K562 (cell line): ENCODE measurements around the gene VWF. TPM values are rescaled to one million over a fixed set of nuclear protein-coding genes. Genes with fewer than 3 reads are reported as not detected.

Experiments
- ATAC-seq: fragments of 200-7000 bp; cut with Tn5 transposase; 3 replicates; pipeline ENCODE4 v1.9.1; 2020; ENCODE audit warnings: moderate library complexity
- BruUV-seq: library from RNA; stranded (reverse); fragments of 400-500 nt; replicated peaks from 2 replicates; lab custom pipeline; 2021; lab: Mats Ljungman, UMichigan
- CTCF ChIA-PET: fragments of 300-600 bp; formaldehyde crosslinking; extraction: SDS; loops from one replicate; lab custom pipeline; 2021; ENCODE audit warnings: low intra/inter-chr PET ratio; lab: Yijun Ruan, JAX
- POLR2A ChIA-PET: fragments of 300-600, 350-650 bp; sonication (Branson Sonifier 250); formaldehyde crosslinking; extraction: SDS; loops from one replicate; lab custom pipeline; 2021; ENCODE audit warnings: antibody characterized with exemption, inconsistent platforms; lab: Yijun Ruan, JAX
- DNase-seq, 4 experiments: peaks; one replicate each; pipeline versions ENCODE4 v3.0.0 to v3.0.0-alpha.2; 2011 to 2018; ENCODE audit warnings: low spot score in 3 of 4, mixed read lengths in 3 of 4; ENCODE audit errors: extremely low read depth in 1 of 4
- FAIRE-seq: peaks from 2 replicates; lab custom pipeline; 2011; peaks lifted over from hg19 to GRCh38; lab: Jason Lieb, UNC
- H2AFZ ChIP-seq: 2 replicates; pipeline ENCODE4 v1.6.0; 2011; ENCODE audit warnings: low read depth, low read length, control low read depth, inconsistent platforms
- H3K27ac ChIP-seq: fragments of 200-600 bp; 3 replicates; pipeline ENCODE4 v1.8.0; 2011; ENCODE audit warnings: low read depth, mild to moderate bottlenecking, control low read depth, inconsistent platforms, low read length, moderate library complexity, mixed read lengths; ENCODE audit errors: extremely low read depth
- H3K27me3 ChIP-seq, 2 experiments: fragments of 300-600 bp in 1 of 2; 2 replicates in 1 of 2; 3 replicates in 1 of 2; pipeline versions ENCODE4 v1.6.0 to v1.8.0; 2011; ENCODE audit warnings: inconsistent platforms in 2 of 2, low read length in 2 of 2, mild to moderate bottlenecking in 1 of 2, mixed read lengths in 1 of 2, moderate library complexity in 1 of 2; ENCODE audit not compliant: control insufficient read depth in 2 of 2, insufficient read depth in 2 of 2
- H3K36me3 ChIP-seq: fragments of 300-600 bp; 3 replicates; pipeline ENCODE4 v1.8.0; 2011; ENCODE audit warnings: mild to moderate bottlenecking, low read length, inconsistent platforms; ENCODE audit not compliant: control insufficient read depth, insufficient read depth
- H3K4me1 ChIP-seq, 2 experiments: fragments of 200-600 bp in 1 of 2; replicated peaks in 1 of 2; 2 replicates in 1 of 2; 3 replicates in 1 of 2; pipeline versions ENCODE4 v1.5.1 to v1.8.0; 2011; ENCODE audit warnings: inconsistent platforms in 2 of 2, low read length in 2 of 2, mild to moderate bottlenecking in 1 of 2, mixed read lengths in 1 of 2, moderate library complexity in 1 of 2; ENCODE audit not compliant: control insufficient read depth in 2 of 2, insufficient read depth in 2 of 2
- H3K4me2 ChIP-seq: 2 replicates; pipeline ENCODE4 v1.6.1; 2011; ENCODE audit warnings: low read length, control low read depth, inconsistent platforms, mixed read lengths; ENCODE audit not compliant: insufficient read depth
- H3K4me3 ChIP-seq: fragments of 200-600 bp; sonication (generic), shearing (Covaris generic); 2 replicates; pipeline ENCODE4 v1.5.1; 2016; ENCODE audit warnings: control low read depth, inconsistent platforms
- H3K79me2 ChIP-seq: fragments of 200-600 bp; 3 replicates; pipeline ENCODE4 v1.8.0; 2011; ENCODE audit warnings: low read length, inconsistent platforms; ENCODE audit not compliant: control insufficient read depth, insufficient read depth
- H3K9ac ChIP-seq, 2 experiments: 2 replicates each; pipeline versions ENCODE4 v1.6.0 to v1.6.1; 2011; ENCODE audit warnings: low read depth in 2 of 2, low read length in 2 of 2, control low read depth in 1 of 2, inconsistent platforms in 1 of 2, mild to moderate bottlenecking in 1 of 2, mixed read lengths in 1 of 2; ENCODE audit not compliant: insufficient read depth in 1 of 2
- H3K9me1 ChIP-seq: one replicate; pipeline ENCODE4 v1.6.0; 2011; ENCODE audit warnings: inconsistent platforms, mild to moderate bottlenecking, low read length, moderate library complexity; ENCODE audit not compliant: control insufficient read depth, insufficient read depth
- H3K9me3 ChIP-seq: replicated peaks from 2 replicates; pipeline ENCODE4 v1.5.1; 2011; ENCODE audit warnings: low read depth, low read length, inconsistent platforms; ENCODE audit not compliant: control insufficient read depth, insufficient read depth
- H4K20me1 ChIP-seq: replicated peaks from 2 replicates; pipeline ENCODE4 v1.6.1; 2011; ENCODE audit warnings: low read length, inconsistent platforms, mixed read lengths; ENCODE audit not compliant: control insufficient read depth, insufficient read depth
- MCM5 ChIP-seq: fragments of 450-650 bp; IDR thresholded peaks from 2 replicates; pipeline ENCODE4 v1.6.1; 2016; ENCODE audit warnings: low read depth
- PCBP2 ChIP-seq: fragments of 200-400 bp; formaldehyde crosslinking; IDR thresholded peaks from 2 replicates; pipeline ENCODE4 v1.6.1; 2018; ENCODE audit warnings: low read length, low read depth, mild to moderate bottlenecking, moderate library complexity; ENCODE audit not compliant: poor library complexity, severe bottlenecking
- TAF15 ChIP-seq: fragments of 200-400 bp; formaldehyde crosslinking; IDR thresholded peaks from 2 replicates; pipeline ENCODE4 v1.6.1; 2017; ENCODE audit warnings: mild to moderate bottlenecking, low read depth, low read length, moderate library complexity
- WGBS: fragments of 100-300 bp; shearing (Covaris generic); methylation state at CpG from one replicate; pipeline ENCODE4 v1.1.6; 2016; ENCODE audit warnings: low coverage, mixed read lengths; ENCODE audit not compliant: insufficient coverage; ENCODE audit errors: missing lambda C conversion rate; 5-methylcytosine and 5-hydroxymethylcytosine counted together
- in situ Hi-C: fragments of 300-500 bp; cut with MboI; formaldehyde crosslinking; loops from 4 replicates; pipeline ENCODE4 v1.15.0; 2018; ENCODE audit warnings: inconsistent platforms, mixed read lengths
- intact Hi-C: fragments of 100-400 bp; cut with micrococcal nuclease; formaldehyde crosslinking; loops from 2 replicates; pipeline ENCODE4 v1.14.2; 2022
- polyA plus RNA-seq, 8 experiments: library from polyadenylated mRNA; depleted of rRNA in 4 of 8; stranded (reverse) in 5 of 8; unstranded in 3 of 8; fragments of >200 nt; fragmentation: Nextera tagmentation in 2 of 8; fragmentation: Illumina TruSeq in 1 of 8; extraction: Ambion mirVana in 2 of 8; extraction: Trizol in 1 of 8; gene quantifications; 2 replicates each; pipeline versions ENCODE4 v1.2.1 to v1.2.3, GENCODE V29; 2011 to 2014; ENCODE audit warnings: inconsistent platforms in 1 of 8, missing spikeins in 1 of 8
- total RNA-seq, 7 experiments: library from RNA; depleted of rRNA in 6 of 7; stranded (reverse); fragments of >200 nt in 6 of 7; fragmentation: Illumina TruSeq in 2 of 7; extraction: Trizol in 2 of 7; gene quantifications; 2 replicates each; pipeline versions ENCODE4 v1.2.1 to v1.2.3, GENCODE V29; 2011 to 2021; ENCODE audit warnings: low replicate concordance in 1 of 7
- TF ChIP-seq, protein P1 (sequence below): fragments of 200-800 bp; sonication (Bioruptor generic); IDR thresholded peaks from 2 replicates; pipeline ENCODE4 v1.6.1; 2016; ENCODE audit warnings: missing genetic modification characterization, missing compliant biosample characterization
- TF ChIP-seq, protein P2 (sequence below): fragments of 450-650 bp; formaldehyde crosslinking; IDR thresholded peaks from 2 replicates; pipeline ENCODE4 v1.4.0; 2020; ENCODE audit warnings: mild to moderate bottlenecking, moderate library complexity
- TF ChIP-seq, protein P3 (sequence below): sonication (generic); formaldehyde crosslinking; IDR thresholded peaks from 2 replicates; pipeline ENCODE4 v1.8.0; 2023; ENCODE audit warnings: missing genetic modification reagents, mild to moderate bottlenecking, borderline replicate concordance
- TF ChIP-seq, protein P4 (sequence below): fragments of 450-650 bp; IDR thresholded peaks from 2 replicates; pipeline ENCODE4 v1.6.1; 2014; ENCODE audit warnings: low read depth, mild to moderate bottlenecking, moderate library complexity, borderline replicate concordance

Gene VWF
- total and polyA plus RNA-seq, 9 of the 15 experiments (the other 6 are each of a cell fraction or from before 2014, with no cell fraction given) = 0.53 TPM; not detected in 8

DNA sequence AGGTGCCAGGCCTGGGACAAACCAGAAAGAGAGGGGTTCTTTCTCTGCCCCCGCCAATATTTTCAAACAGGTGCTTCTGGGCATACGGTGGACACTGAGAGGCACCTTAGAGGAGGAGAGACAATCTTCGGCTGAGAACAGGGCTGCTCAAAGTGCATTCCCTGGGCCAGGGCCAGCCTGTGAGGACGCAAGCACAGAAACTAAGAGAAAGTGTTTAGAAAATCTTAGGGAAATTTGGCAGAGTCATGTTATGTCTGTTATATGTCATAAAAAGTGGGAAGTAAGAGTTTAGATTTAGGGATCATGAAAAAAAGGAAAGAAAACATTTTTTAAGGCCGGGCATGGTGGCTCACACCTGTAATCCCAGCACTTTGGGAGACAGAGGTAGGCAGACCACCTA is 83.7 kb downstream of the VWF start:
- FAIRE-seq = no peak
- in situ Hi-C loops = loop anchor here (5.0 kb wide), 1 partner anchor 54 kb away; no protein-coding TSS in a partner anchor
- TF ChIP-seq, protein P1, sequence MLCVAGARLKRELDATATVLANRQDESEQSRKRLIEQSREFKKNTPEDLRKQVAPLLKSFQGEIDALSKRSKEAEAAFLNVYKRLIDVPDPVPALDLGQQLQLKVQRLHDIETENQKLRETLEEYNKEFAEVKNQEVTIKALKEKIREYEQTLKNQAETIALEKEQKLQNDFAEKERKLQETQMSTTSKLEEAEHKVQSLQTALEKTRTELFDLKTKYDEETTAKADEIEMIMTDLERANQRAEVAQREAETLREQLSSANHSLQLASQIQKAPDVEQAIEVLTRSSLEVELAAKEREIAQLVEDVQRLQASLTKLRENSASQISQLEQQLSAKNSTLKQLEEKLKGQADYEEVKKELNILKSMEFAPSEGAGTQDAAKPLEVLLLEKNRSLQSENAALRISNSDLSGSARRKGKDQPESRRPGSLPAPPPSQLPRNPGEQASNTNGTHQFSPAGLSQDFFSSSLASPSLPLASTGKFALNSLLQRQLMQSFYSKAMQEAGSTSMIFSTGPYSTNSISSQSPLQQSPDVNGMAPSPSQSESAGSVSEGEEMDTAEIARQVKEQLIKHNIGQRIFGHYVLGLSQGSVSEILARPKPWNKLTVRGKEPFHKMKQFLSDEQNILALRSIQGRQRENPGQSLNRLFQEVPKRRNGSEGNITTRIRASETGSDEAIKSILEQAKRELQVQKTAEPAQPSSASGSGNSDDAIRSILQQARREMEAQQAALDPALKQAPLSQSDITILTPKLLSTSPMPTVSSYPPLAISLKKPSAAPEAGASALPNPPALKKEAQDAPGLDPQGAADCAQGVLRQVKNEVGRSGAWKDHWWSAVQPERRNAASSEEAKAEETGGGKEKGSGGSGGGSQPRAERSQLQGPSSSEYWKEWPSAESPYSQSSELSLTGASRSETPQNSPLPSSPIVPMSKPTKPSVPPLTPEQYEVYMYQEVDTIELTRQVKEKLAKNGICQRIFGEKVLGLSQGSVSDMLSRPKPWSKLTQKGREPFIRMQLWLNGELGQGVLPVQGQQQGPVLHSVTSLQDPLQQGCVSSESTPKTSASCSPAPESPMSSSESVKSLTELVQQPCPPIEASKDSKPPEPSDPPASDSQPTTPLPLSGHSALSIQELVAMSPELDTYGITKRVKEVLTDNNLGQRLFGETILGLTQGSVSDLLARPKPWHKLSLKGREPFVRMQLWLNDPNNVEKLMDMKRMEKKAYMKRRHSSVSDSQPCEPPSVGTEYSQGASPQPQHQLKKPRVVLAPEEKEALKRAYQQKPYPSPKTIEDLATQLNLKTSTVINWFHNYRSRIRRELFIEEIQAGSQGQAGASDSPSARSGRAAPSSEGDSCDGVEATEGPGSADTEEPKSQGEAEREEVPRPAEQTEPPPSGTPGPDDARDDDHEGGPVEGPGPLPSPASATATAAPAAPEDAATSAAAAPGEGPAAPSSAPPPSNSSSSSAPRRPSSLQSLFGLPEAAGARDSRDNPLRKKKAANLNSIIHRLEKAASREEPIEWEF = no peak
- TF ChIP-seq, protein P2, sequence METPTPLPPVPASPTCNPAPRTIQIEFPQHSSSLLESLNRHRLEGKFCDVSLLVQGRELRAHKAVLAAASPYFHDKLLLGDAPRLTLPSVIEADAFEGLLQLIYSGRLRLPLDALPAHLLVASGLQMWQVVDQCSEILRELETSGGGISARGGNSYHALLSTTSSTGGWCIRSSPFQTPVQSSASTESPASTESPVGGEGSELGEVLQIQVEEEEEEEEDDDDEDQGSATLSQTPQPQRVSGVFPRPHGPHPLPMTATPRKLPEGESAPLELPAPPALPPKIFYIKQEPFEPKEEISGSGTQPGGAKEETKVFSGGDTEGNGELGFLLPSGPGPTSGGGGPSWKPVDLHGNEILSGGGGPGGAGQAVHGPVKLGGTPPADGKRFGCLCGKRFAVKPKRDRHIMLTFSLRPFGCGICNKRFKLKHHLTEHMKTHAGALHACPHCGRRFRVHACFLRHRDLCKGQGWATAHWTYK = no peak
- TF ChIP-seq, protein P3, sequence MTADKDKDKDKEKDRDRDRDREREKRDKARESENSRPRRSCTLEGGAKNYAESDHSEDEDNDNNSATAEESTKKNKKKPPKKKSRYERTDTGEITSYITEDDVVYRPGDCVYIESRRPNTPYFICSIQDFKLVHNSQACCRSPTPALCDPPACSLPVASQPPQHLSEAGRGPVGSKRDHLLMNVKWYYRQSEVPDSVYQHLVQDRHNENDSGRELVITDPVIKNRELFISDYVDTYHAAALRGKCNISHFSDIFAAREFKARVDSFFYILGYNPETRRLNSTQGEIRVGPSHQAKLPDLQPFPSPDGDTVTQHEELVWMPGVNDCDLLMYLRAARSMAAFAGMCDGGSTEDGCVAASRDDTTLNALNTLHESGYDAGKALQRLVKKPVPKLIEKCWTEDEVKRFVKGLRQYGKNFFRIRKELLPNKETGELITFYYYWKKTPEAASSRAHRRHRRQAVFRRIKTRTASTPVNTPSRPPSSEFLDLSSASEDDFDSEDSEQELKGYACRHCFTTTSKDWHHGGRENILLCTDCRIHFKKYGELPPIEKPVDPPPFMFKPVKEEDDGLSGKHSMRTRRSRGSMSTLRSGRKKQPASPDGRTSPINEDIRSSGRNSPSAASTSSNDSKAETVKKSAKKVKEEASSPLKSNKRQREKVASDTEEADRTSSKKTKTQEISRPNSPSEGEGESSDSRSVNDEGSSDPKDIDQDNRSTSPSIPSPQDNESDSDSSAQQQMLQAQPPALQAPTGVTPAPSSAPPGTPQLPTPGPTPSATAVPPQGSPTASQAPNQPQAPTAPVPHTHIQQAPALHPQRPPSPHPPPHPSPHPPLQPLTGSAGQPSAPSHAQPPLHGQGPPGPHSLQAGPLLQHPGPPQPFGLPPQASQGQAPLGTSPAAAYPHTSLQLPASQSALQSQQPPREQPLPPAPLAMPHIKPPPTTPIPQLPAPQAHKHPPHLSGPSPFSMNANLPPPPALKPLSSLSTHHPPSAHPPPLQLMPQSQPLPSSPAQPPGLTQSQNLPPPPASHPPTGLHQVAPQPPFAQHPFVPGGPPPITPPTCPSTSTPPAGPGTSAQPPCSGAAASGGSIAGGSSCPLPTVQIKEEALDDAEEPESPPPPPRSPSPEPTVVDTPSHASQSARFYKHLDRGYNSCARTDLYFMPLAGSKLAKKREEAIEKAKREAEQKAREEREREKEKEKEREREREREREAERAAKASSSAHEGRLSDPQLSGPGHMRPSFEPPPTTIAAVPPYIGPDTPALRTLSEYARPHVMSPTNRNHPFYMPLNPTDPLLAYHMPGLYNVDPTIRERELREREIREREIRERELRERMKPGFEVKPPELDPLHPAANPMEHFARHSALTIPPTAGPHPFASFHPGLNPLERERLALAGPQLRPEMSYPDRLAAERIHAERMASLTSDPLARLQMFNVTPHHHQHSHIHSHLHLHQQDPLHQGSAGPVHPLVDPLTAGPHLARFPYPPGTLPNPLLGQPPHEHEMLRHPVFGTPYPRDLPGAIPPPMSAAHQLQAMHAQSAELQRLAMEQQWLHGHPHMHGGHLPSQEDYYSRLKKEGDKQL (CRISPR knock-in tag) = no peak
- TF ChIP-seq TAF15 (no peak), PCBP2 (no peak), MCM5 (no peak)
- TF ChIP-seq, protein P4, sequence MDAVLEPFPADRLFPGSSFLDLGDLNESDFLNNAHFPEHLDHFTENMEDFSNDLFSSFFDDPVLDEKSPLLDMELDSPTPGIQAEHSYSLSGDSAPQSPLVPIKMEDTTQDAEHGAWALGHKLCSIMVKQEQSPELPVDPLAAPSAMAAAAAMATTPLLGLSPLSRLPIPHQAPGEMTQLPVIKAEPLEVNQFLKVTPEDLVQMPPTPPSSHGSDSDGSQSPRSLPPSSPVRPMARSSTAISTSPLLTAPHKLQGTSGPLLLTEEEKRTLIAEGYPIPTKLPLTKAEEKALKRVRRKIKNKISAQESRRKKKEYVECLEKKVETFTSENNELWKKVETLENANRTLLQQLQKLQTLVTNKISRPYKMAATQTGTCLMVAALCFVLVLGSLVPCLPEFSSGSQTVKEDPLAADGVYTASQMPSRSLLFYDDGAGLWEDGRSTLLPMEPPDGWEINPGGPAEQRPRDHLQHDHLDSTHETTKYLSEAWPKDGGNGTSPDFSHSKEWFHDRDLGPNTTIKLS = no peak

More for the DNA sequence above, 83.7 kb downstream of the VWF start:
- ChIA-PET POLR2A (no interaction called here), CTCF (interaction anchor here (1.3 to 4.4 kb wide), 3 partner anchors 9 to 75 kb away, joined by 3 to 54 read pairs (median 10); no protein-coding TSS in a partner anchor)
- Histone ChIP-seq H3K4me1 (no peaks in the 10 kb centered on the region; a peak in 1 of 5 replicates), H2AFZ (no peak overlapping the region), H3K4me2 (no peak overlapping the region), H3K79me2 (no peaks in the 10 kb centered on the region), H4K20me1 (no peaks in the 10 kb centered on the region), H3K9ac (no peak overlapping the region), H3K27ac (no peak overlapping the region), H3K9me1 (no peaks in the 10 kb centered on the region), H3K4me3 (no peak overlapping the region), H3K27me3 (peaks cover 2 to 14% of the 10 kb centered on the region in 2 experiments; a peak in 3 of 5 replicates), H3K36me3 (no peaks in the 10 kb centered on the region), H3K9me3 (no peaks in the 10 kb centered on the region)
- no peak for DNase-seq
- ATAC-seq = no peak
- no TSS peak for BruUV-seq
- intact Hi-C loops = no loop called here
- WGBS = 2% methylated on average over 5 of the region's 5 CpGs
